WTC11 (cell line): Measurements from ENCODE around the gene OR52I1.

Experiments used
- SP1 ChIP-seq: sonication (generic); formaldehyde crosslinking; conservative IDR thresholded peaks from 2 replicates; pipeline ENCODE4 v1.8.1; 2022; ENCODE audit warnings: missing genetic modification reagents
- TF ChIP-seq, protein P1 (sequence below): fragments of 200-600 bp; IDR thresholded peaks from 2 replicates; pipeline ENCODE4 v1.8.0; 2022; ENCODE audit warnings: antibody characterized with exemption
- TF ChIP-seq, protein P2 (sequence below): sonication (generic); formaldehyde crosslinking; IDR thresholded peaks from 2 replicates; pipeline ENCODE4 v1.8.1; 2022; ENCODE audit warnings: low read depth, missing genetic modification reagents, borderline replicate concordance

DNA sequence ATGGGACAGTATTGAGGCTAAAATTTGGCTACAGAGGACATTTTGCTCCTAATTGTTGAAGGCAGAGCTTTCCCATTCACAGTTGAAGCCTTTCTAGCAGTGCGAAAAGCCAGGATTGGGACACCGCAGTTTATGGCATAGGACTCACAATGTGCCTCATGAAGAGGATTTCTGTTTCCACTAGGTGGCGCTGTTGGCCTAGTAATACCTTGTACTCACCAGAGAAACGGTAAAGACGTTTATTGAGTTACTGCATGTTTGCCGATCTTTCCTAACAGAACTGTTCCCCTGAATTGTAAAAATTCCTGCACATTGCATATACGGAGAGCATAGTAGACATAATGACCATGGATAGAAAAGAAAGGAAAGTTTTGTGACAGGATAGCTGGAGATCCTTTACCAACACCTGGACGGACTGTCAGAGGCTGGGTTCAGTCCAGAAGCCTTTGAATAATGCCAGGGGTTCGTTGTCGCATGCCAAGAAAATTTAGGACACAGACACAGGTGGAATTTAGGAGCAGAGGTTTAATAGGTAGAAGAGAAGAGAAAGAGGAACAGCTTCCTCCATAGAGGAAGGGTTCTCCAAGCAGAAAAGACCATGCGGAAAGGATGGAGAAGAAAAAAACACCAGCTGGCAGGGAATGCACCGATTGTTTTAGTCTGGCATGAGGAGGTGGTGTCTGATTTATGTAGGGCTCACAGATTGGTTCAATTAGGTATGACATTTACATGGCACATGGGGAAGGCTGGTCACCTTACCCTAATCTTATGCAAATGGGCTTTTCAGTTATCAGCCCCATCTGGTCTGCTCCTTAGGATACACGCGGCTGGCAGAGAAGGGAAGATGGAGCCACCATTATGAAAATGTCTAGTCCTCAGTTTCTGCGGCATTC, 32.6 kb downstream of the OR52I1 start:
- TF ChIP-seq, protein P1, sequence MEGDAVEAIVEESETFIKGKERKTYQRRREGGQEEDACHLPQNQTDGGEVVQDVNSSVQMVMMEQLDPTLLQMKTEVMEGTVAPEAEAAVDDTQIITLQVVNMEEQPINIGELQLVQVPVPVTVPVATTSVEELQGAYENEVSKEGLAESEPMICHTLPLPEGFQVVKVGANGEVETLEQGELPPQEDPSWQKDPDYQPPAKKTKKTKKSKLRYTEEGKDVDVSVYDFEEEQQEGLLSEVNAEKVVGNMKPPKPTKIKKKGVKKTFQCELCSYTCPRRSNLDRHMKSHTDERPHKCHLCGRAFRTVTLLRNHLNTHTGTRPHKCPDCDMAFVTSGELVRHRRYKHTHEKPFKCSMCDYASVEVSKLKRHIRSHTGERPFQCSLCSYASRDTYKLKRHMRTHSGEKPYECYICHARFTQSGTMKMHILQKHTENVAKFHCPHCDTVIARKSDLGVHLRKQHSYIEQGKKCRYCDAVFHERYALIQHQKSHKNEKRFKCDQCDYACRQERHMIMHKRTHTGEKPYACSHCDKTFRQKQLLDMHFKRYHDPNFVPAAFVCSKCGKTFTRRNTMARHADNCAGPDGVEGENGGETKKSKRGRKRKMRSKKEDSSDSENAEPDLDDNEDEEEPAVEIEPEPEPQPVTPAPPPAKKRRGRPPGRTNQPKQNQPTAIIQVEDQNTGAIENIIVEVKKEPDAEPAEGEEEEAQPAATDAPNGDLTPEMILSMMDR: peak; percentile 87
- TF ChIP-seq SP1 (CRISPR knock-in tag): no peak
- TF ChIP-seq, protein P2, sequence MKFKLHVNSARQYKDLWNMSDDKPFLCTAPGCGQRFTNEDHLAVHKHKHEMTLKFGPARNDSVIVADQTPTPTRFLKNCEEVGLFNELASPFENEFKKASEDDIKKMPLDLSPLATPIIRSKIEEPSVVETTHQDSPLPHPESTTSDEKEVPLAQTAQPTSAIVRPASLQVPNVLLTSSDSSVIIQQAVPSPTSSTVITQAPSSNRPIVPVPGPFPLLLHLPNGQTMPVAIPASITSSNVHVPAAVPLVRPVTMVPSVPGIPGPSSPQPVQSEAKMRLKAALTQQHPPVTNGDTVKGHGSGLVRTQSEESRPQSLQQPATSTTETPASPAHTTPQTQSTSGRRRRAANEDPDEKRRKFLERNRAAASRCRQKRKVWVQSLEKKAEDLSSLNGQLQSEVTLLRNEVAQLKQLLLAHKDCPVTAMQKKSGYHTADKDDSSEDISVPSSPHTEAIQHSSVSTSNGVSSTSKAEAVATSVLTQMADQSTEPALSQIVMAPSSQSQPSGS (CRISPR knock-in tag): no peak
